Glomerular endothelial cell (primary cell): Measurements from ENCODE around the gene C1orf116. TPM values are rescaled to one million over a fixed set of nuclear protein-coding genes. Genes with fewer than 3 reads are reported as not detected.

Experiments
- total RNA-seq: library from RNA; depleted of rRNA; stranded (reverse); fragments of >200 nt; gene quantifications from 2 replicates; pipeline ENCODE4 v1.2.3, GENCODE V29; 2015

Gene C1orf116
- total RNA-seq, 1 donor from 2014 or later = not detected

Other genes with a start within 250 kb of the C1orf116 start
- gene IL20, start 167.1 kb downstream of the C1orf116 start, total RNA-seq = not detected in 2 replicates
- not detected in 2 replicates for gene IL24, start 135.3 kb downstream of the C1orf116 start, total RNA-seq
- gene FCMR, start 110.8 kb downstream of the C1orf116 start, total RNA-seq = 1.1 TPM in 1 of 2 replicates, not detected in the other
- not detected in 2 replicates for gene PIGR, start 86.3 kb downstream of the C1orf116 start, total RNA-seq
- gene FCAMR, start 62.3 kb downstream of the C1orf116 start, total RNA-seq = not detected in 2 replicates
- 4.9 and 5.1 TPM in 2 replicates for gene YOD1, start 18.5 kb upstream of the C1orf116 start, total RNA-seq
- gene PFKFB2, start 20.5 kb upstream of the C1orf116 start, total RNA-seq = 1.2 and 2.8 TPM in 2 replicates
- gene C4BPB, start 56.1 kb upstream of the C1orf116 start, total RNA-seq = not detected in 2 replicates
- gene C4BPA, start 71.5 kb upstream of the C1orf116 start, total RNA-seq = not detected in 2 replicates